OCI-LY1 (cell line): ENCODE measurements around the gene TIMP4.

Source experiments
- CTCF ChIP-seq: fragments of 200-600 bp; sonication (generic), shearing (Covaris generic); IDR thresholded peaks from 2 replicates; pipeline ENCODE4 v1.5.1; 2017; ENCODE audit warnings: mild to moderate bottlenecking, antibody characterized with exemption, low read length, moderate library complexity, mixed read lengths
- EZH2 ChIP-seq: fragments of 200-600 bp; sonication (generic), shearing (Covaris generic); IDR thresholded peaks from 2 replicates; pipeline ENCODE4 v1.8.0; 2017; ENCODE audit warnings: borderline replicate concordance, mixed run types, mild to moderate bottlenecking, antibody characterized with exemption, low read length, moderate library complexity, mixed read lengths

DNA sequence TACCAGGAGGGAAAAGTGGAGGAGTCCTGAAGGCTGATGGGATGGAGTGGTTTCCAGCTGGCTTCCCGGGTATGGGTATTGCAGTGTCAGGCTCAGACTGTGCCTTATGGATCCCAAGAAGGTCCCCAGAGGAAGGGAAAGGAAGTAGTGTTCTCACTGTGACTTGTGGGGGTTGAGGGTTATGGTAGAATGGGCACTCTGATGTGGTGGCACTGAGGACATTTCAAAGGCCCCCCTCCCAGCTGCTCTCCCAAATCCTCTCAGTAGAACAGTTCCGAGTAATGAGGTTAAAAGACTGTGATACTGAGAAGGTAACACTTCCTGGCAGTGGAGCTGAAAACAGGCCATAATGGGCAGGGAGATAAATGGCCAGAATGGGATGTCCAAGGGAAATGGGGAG, 23.1 kb upstream of the TIMP4 start:
- no peak for TF ChIP-seq CTCF
- TF ChIP-seq EZH2 = no peak
